Neural cell (in vitro differentiated cells): ENCODE measurements around the gene BLM.

Source experiments
- EP300 ChIP-seq: fragments of 450-650 bp; conservative IDR thresholded peaks from 2 replicates; pipeline ENCODE4 v1.6.1; 2014; ENCODE audit warnings: antibody characterized with exemption, mild to moderate bottlenecking, moderate library complexity; ENCODE audit not compliant: poor library complexity, severe bottlenecking
- EZH2 ChIP-seq: fragments of 200-600, 300-800 bp; shearing (Covaris generic), sonication (generic); IDR thresholded peaks from 2 replicates; pipeline ENCODE4 v1.6.1; 2014; ENCODE audit warnings: antibody characterized with exemption, low read length, borderline replicate concordance, mild to moderate bottlenecking; ENCODE audit not compliant: insufficient read depth, poor library complexity, severe bottlenecking
- POLR2AphosphoS5 ChIP-seq: IDR thresholded peaks from 2 replicates; pipeline ENCODE4 v1.6.1; 2012
- RAD21 ChIP-seq: fragments of 450-650 bp; conservative IDR thresholded peaks from 2 replicates; pipeline ENCODE4 v1.6.1; 2014; ENCODE audit warnings: antibody characterized with exemption, mild to moderate bottlenecking, moderate library complexity
- REST ChIP-seq: IDR thresholded peaks from 2 replicates; pipeline ENCODE4 v1.6.1; 2012; ENCODE audit warnings: borderline replicate concordance
- SMC3 ChIP-seq: fragments of 450-650 bp; conservative IDR thresholded peaks from 2 replicates; pipeline ENCODE4 v1.6.1; 2014; ENCODE audit warnings: antibody characterized with exemption, mild to moderate bottlenecking, moderate library complexity; ENCODE audit not compliant: poor library complexity
- TAF1 ChIP-seq: IDR thresholded peaks from 2 replicates; pipeline ENCODE4 v1.6.1; 2012; ENCODE audit warnings: low read depth
- TF ChIP-seq, protein P1 (sequence below): fragments of 450-650 bp; IDR thresholded peaks from 2 replicates; pipeline ENCODE4 v1.5.1; 2014; ENCODE audit warnings: antibody characterized with exemption, mild to moderate bottlenecking, moderate library complexity; ENCODE audit not compliant: poor library complexity, severe bottlenecking

GRCh38 chr15:90817117-90818057 lies 100.2 kb downstream of the BLM start:
- TF ChIP-seq POLR2AphosphoS5 (no peak), SMC3 (no peak), TAF1 (no peak), EZH2 (no peak), EP300 (no peak), REST (no peak), RAD21 (no peak)
- TF ChIP-seq, protein P1, sequence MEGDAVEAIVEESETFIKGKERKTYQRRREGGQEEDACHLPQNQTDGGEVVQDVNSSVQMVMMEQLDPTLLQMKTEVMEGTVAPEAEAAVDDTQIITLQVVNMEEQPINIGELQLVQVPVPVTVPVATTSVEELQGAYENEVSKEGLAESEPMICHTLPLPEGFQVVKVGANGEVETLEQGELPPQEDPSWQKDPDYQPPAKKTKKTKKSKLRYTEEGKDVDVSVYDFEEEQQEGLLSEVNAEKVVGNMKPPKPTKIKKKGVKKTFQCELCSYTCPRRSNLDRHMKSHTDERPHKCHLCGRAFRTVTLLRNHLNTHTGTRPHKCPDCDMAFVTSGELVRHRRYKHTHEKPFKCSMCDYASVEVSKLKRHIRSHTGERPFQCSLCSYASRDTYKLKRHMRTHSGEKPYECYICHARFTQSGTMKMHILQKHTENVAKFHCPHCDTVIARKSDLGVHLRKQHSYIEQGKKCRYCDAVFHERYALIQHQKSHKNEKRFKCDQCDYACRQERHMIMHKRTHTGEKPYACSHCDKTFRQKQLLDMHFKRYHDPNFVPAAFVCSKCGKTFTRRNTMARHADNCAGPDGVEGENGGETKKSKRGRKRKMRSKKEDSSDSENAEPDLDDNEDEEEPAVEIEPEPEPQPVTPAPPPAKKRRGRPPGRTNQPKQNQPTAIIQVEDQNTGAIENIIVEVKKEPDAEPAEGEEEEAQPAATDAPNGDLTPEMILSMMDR = no peak
